GM12878 (cell line): ENCODE data around the gene BDH1.

ENCODE experiments used
- CEBPB ChIP-seq, 2 experiments: fragments of 150-350 bp in 1 of 2; IDR thresholded peaks; 2 replicates each; pipeline ENCODE4 v1.6.1; 2012 to 2014; ENCODE audit warnings: low read depth in 2 of 2, low read length in 2 of 2, borderline replicate concordance in 1 of 2, inconsistent platforms in 1 of 2
- CHD1 ChIP-seq: IDR thresholded peaks from 2 replicates; pipeline ENCODE4 v1.6.1; 2012; ENCODE audit warnings: low read depth, low read length, improper control_type of control experiment
- MAX ChIP-seq: IDR thresholded peaks from 2 replicates; pipeline ENCODE4 v1.6.1; 2012; ENCODE audit warnings: low read depth, low read length, improper control_type of control experiment
- MLLT1 ChIP-seq: fragments of 450-650 bp; IDR thresholded peaks from 2 replicates; pipeline ENCODE4 v1.6.1; 2016; ENCODE audit warnings: mild to moderate bottlenecking
- PML ChIP-seq: IDR thresholded peaks from 2 replicates; pipeline ENCODE4 v1.6.1; 2012; ENCODE audit warnings: low read length, inconsistent platforms
- POLR2A ChIP-seq: IDR thresholded peaks from 2 replicates; pipeline ENCODE4 v1.6.1; 2011; ENCODE audit warnings: low read depth, mild to moderate bottlenecking, low read length
- POU2F2 ChIP-seq: IDR thresholded peaks from 3 replicates; pipeline ENCODE4 v1.6.1; 2011; ENCODE audit warnings: low read depth, mild to moderate bottlenecking, low read length, borderline replicate concordance
- RBBP5 ChIP-seq: fragments of 200-600 bp; sonication (generic); conservative IDR thresholded peaks from 2 replicates; pipeline ENCODE4 v1.6.1; 2016
- SMARCA5 ChIP-seq: fragments of 450-650 bp; IDR thresholded peaks from 2 replicates; pipeline ENCODE4 v1.6.1; 2017; ENCODE audit warnings: mild to moderate bottlenecking
- YY1 ChIP-seq: IDR thresholded peaks from 2 replicates; pipeline ENCODE4 v1.6.1; 2011; ENCODE audit warnings: low read depth, mild to moderate bottlenecking, low read length
- TF ChIP-seq, protein P1 (sequence below): fragments of 450-650 bp; IDR thresholded peaks from 2 replicates; pipeline ENCODE4 v1.6.1; 2017; ENCODE audit warnings: mild to moderate bottlenecking
- TF ChIP-seq, protein P2 (sequence below): fragments of 450-650 bp; IDR thresholded peaks from 2 replicates; pipeline ENCODE4 v1.6.1; 2017; ENCODE audit warnings: mild to moderate bottlenecking, moderate library complexity
- TF ChIP-seq, protein P3 (sequence below), 3 experiments: IDR thresholded peaks in 2 of 3; conservative IDR thresholded peaks in 1 of 3; 2 replicates each; pipeline ENCODE4 v1.5.1; 2011; ENCODE audit warnings: low read depth in 3 of 3, low read length in 3 of 3, mild to moderate bottlenecking in 3 of 3, control low read depth in 2 of 3, moderate library complexity in 2 of 3, inconsistent platforms in 1 of 3, mixed read lengths in 1 of 3; ENCODE audit not compliant: control insufficient read depth in 2 of 3, insufficient read depth in 1 of 3; ENCODE audit errors: extremely low read depth in 1 of 3

- TF ChIP-seq, protein P1, sequence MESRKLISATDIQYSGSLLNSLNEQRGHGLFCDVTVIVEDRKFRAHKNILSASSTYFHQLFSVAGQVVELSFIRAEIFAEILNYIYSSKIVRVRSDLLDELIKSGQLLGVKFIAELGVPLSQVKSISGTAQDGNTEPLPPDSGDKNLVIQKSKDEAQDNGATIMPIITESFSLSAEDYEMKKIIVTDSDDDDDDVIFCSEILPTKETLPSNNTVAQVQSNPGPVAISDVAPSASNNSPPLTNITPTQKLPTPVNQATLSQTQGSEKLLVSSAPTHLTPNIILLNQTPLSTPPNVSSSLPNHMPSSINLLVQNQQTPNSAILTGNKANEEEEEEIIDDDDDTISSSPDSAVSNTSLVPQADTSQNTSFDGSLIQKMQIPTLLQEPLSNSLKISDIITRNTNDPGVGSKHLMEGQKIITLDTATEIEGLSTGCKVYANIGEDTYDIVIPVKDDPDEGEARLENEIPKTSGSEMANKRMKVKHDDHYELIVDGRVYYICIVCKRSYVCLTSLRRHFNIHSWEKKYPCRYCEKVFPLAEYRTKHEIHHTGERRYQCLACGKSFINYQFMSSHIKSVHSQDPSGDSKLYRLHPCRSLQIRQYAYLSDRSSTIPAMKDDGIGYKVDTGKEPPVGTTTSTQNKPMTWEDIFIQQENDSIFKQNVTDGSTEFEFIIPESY = no peak
- TF ChIP-seq YY1 (no peak), PML (no peak), CHD1 (no peak), POU2F2 (no peak), SMARCA5 (no peak), CEBPB (IDR thresholded peaks at IDR 0.05; ENCODE audit: borderline replicate concordance in 1 of 2, low read depth in 2 of 2, low read length in 2 of 2) (no peak), MLLT1 (no peak), MAX (no peak), POLR2A (no peak), RBBP5 (no peak)
- TF ChIP-seq, protein P2, sequence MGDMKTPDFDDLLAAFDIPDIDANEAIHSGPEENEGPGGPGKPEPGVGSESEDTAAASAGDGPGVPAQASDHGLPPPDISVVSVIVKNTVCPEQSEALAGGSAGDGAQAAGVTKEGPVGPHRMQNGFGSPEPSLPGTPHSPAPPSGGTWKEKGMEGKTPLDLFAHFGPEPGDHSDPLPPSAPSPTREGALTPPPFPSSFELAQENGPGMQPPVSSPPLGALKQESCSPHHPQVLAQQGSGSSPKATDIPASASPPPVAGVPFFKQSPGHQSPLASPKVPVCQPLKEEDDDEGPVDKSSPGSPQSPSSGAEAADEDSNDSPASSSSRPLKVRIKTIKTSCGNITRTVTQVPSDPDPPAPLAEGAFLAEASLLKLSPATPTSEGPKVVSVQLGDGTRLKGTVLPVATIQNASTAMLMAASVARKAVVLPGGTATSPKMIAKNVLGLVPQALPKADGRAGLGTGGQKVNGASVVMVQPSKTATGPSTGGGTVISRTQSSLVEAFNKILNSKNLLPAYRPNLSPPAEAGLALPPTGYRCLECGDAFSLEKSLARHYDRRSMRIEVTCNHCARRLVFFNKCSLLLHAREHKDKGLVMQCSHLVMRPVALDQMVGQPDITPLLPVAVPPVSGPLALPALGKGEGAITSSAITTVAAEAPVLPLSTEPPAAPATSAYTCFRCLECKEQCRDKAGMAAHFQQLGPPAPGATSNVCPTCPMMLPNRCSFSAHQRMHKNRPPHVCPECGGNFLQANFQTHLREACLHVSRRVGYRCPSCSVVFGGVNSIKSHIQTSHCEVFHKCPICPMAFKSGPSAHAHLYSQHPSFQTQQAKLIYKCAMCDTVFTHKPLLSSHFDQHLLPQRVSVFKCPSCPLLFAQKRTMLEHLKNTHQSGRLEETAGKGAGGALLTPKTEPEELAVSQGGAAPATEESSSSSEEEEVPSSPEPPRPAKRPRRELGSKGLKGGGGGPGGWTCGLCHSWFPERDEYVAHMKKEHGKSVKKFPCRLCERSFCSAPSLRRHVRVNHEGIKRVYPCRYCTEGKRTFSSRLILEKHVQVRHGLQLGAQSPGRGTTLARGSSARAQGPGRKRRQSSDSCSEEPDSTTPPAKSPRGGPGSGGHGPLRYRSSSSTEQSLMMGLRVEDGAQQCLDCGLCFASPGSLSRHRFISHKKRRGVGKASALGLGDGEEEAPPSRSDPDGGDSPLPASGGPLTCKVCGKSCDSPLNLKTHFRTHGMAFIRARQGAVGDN = no peak
- TF ChIP-seq, protein P3, sequence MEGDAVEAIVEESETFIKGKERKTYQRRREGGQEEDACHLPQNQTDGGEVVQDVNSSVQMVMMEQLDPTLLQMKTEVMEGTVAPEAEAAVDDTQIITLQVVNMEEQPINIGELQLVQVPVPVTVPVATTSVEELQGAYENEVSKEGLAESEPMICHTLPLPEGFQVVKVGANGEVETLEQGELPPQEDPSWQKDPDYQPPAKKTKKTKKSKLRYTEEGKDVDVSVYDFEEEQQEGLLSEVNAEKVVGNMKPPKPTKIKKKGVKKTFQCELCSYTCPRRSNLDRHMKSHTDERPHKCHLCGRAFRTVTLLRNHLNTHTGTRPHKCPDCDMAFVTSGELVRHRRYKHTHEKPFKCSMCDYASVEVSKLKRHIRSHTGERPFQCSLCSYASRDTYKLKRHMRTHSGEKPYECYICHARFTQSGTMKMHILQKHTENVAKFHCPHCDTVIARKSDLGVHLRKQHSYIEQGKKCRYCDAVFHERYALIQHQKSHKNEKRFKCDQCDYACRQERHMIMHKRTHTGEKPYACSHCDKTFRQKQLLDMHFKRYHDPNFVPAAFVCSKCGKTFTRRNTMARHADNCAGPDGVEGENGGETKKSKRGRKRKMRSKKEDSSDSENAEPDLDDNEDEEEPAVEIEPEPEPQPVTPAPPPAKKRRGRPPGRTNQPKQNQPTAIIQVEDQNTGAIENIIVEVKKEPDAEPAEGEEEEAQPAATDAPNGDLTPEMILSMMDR (IDR thresholded peaks at IDR 0.05 in 2 of 3, conservative IDR thresholded peaks at IDR 0.05 in 1 of 3; ENCODE audit: control insufficient read depth in 2 of 3, extremely low read depth in 1 of 3, insufficient read depth in 1 of 3, low read depth in 3 of 3, low read length in 3 of 3) = no peak
Observed at GRCh38 chr3:197504641-197505121, 51.1 kb downstream of the BDH1 start.
